ENCODE measurements around the gene PTPN18. TPM values are rescaled to one million over a fixed set of nuclear protein-coding genes. Genes with fewer than 3 reads are reported as not detected.

Gene PTPN18, protein sequence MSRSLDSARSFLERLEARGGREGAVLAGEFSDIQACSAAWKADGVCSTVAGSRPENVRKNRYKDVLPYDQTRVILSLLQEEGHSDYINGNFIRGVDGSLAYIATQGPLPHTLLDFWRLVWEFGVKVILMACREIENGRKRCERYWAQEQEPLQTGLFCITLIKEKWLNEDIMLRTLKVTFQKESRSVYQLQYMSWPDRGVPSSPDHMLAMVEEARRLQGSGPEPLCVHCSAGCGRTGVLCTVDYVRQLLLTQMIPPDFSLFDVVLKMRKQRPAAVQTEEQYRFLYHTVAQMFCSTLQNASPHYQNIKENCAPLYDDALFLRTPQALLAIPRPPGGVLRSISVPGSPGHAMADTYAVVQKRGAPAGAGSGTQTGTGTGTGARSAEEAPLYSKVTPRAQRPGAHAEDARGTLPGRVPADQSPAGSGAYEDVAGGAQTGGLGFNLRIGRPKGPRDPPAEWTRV
- polyA plus RNA-seq (2013, experiment 1 of 2): 17.3 TPM
- 17.3 TPM for polyA plus RNA-seq (2013, experiment 2 of 2)

DNA sequence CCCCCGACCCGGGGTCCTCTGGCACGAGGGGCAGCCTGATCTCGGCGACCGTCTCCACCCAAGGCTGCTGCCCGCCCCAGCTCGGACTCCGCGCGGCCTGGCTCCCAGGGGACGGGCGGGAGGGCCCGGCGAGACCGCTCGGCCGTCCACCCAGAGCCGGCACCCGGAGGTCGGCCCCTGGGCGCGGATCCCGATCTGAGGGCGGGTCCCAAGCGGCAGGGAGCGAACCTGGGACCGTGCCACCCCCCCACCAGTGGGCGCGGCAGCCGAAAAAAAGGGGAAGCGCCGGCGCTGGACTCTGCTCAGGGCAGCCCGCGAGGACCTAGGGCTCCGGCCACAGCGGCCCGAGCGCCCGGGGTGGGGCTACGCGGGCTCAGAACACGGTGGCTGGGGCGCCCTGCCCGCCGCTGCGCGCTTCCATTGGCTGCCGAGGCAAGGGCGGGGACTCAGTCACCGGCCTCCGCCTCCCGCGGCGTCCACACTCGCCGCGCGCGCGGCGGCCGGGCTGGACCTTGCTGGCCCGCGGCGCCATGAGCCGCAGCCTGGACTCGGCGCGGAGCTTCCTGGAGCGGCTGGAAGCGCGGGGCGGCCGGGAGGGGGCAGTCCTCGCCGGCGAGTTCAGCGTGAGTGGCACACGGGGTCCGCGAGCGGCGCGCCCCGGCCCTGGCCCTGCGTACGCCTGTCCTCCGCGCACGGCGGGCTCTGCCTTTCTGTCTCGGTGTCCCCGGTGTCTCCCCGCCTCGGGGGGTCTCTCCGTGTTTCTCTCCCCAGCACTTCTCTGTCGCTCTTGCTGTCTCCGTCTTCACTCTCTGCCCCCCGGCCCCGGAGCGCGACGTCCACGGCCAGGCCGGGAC is at the start of gene PTPN18:
PTPN18 (plus strand) TSS at position 479 of the 854 bp plus-strand sequence; CDS start at position 531, 52 bp downstream.
- Histone ChIP-seq H4K91ac (ENCODE audit: low read length) (peak within 1 kb of the TSS; percentile 35), H4K8ac (ENCODE audit: low read length) (peak within 1 kb of the TSS; percentile 82), H3K36me3 (ENCODE audit: control insufficient read depth in 1 of 2, insufficient read depth in 2 of 2, low read depth in 1 of 2, low read length in 2 of 2) (no peaks in the 10 kb centered on the region), H3K9ac (ENCODE audit: low read length) (peak within 1 kb of the TSS; percentile 77), H3K27me3 (ENCODE audit: control insufficient read depth in 1 of 2, insufficient read depth in 1 of 2, low read length in 2 of 2) (no peaks in the 10 kb centered on the region), H3K9me3 (ENCODE audit: control insufficient read depth, low read length) (no peaks in the 10 kb centered on the region), H3K4me1 (ENCODE audit: control insufficient read depth, insufficient read depth, low read depth, low read length) (peaks cover 12% of the 10 kb centered on the region), H3K18ac (ENCODE audit: low read depth in 1 of 2, low read length in 2 of 2) (peak within 1 kb of the TSS; percentile 76 to 83), H2AK5ac (ENCODE audit: low read length, severe bottlenecking) (no peak within 1 kb of the TSS), H2BK15ac (ENCODE audit: low read depth, poor library complexity, severe bottlenecking) (no peak within 1 kb of the TSS), H3K79me1 (replicated peaks; ENCODE audit: low read length, poor library complexity, severe bottlenecking) (peaks cover 15% of the 10 kb centered on the region), H2BK5ac (ENCODE audit: low read depth, low read length, poor library complexity, severe bottlenecking) (no peak within 1 kb of the TSS), H2AFZ (ENCODE audit: low read depth, low read length) (peak within 1 kb of the TSS; percentile 93), H3K4me3 (ENCODE audit: insufficient read depth in 1 of 2, low read depth in 1 of 2, low read length in 2 of 2) (peak within 1 kb of the TSS; percentile 74 to 84), H3K4me2 (ENCODE audit: low read length, poor library complexity, severe bottlenecking) (peak within 1 kb of the TSS; percentile 97), H2BK12ac (ENCODE audit: low read length in 2 of 2) (no peak within 1 kb of the TSS), H3K23ac (ENCODE audit: low read length in 2 of 2) (peak within 1 kb of the TSS in 1 of 2 experiments; percentile 10), H2BK120ac (ENCODE audit: low read depth, low read length) (peak within 1 kb of the TSS; percentile 83), H3K4ac (ENCODE audit: low read depth in 1 of 2, low read length in 2 of 2) (peak within 1 kb of the TSS in 1 of 2 experiments; percentile 40), H3K14ac (ENCODE audit: low read length in 2 of 2) (peak within 1 kb of the TSS in 1 of 2 experiments; percentile 93), H3K27ac (ENCODE audit: low read length, poor library complexity, severe bottlenecking) (no peak within 1 kb of the TSS)
- WGBS: under 1% methylated on average over 81 of the region's 107 CpGs
- peak; percentile 90 for DNase-seq

DNA sequence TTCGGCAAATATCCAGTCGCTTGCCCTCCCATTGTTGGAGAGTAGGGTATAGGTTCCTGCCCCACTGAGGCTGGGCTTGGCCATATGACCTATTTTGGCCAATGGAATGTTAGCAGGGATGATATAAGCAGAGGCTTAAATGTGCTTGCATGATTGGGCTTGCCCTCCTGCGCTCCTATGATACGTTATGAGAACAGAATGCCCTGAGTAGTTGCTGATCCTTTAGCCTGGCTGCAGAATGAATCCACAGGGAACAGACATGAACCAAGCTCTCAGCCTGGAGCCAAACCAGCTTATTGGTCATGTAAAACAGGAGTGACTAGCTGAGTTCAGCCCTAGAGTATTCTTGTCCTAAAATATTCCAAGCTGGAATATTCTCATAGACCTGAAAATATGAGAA is 48.0 kb upstream of the PTPN18 start:
- DNase-seq: no peak
- 90% methylated on average over 4 of the region's 4 CpGs for WGBS
- Histone ChIP-seq H3K18ac (ENCODE audit: low read depth in 1 of 2, low read length in 2 of 2) (no peak overlapping the region), H4K8ac (ENCODE audit: low read length) (no peak overlapping the region), H2BK5ac (ENCODE audit: low read depth, low read length, poor library complexity, severe bottlenecking) (no peak overlapping the region), H3K4ac (ENCODE audit: low read depth in 1 of 2, low read length in 2 of 2) (no peak overlapping the region), H2BK120ac (ENCODE audit: low read depth, low read length) (no peak overlapping the region), H3K27me3 (ENCODE audit: control insufficient read depth in 1 of 2, insufficient read depth in 1 of 2, low read length in 2 of 2) (peaks cover 9 to 39% of the 10 kb centered on the region in 2 experiments), H3K36me3 (ENCODE audit: control insufficient read depth in 1 of 2, insufficient read depth in 2 of 2, low read depth in 1 of 2, low read length in 2 of 2) (no peaks in the 10 kb centered on the region), H3K9me3 (ENCODE audit: control insufficient read depth, low read length) (no peaks in the 10 kb centered on the region), H3K27ac (ENCODE audit: low read length, poor library complexity, severe bottlenecking) (no peak overlapping the region), H3K4me3 (ENCODE audit: insufficient read depth in 1 of 2, low read depth in 1 of 2, low read length in 2 of 2) (no peak overlapping the region), H2BK15ac (ENCODE audit: low read depth, poor library complexity, severe bottlenecking) (no peak overlapping the region), H3K9ac (ENCODE audit: low read length) (no peak overlapping the region), H3K23ac (ENCODE audit: low read length in 2 of 2) (no peak overlapping the region), H2AK5ac (ENCODE audit: low read length, severe bottlenecking) (no peak overlapping the region), H2BK12ac (ENCODE audit: low read length in 2 of 2) (no peak overlapping the region), H3K79me1 (replicated peaks; ENCODE audit: low read length, poor library complexity, severe bottlenecking) (no peaks in the 10 kb centered on the region), H3K14ac (ENCODE audit: low read length in 2 of 2) (no peak overlapping the region), H2AFZ (ENCODE audit: low read depth, low read length) (no peak overlapping the region), H4K91ac (ENCODE audit: low read length) (no peak overlapping the region), H3K4me1 (ENCODE audit: control insufficient read depth, insufficient read depth, low read depth, low read length) (no peaks in the 10 kb centered on the region), H3K4me2 (ENCODE audit: low read length, poor library complexity, severe bottlenecking) (no peak overlapping the region)

DNA sequence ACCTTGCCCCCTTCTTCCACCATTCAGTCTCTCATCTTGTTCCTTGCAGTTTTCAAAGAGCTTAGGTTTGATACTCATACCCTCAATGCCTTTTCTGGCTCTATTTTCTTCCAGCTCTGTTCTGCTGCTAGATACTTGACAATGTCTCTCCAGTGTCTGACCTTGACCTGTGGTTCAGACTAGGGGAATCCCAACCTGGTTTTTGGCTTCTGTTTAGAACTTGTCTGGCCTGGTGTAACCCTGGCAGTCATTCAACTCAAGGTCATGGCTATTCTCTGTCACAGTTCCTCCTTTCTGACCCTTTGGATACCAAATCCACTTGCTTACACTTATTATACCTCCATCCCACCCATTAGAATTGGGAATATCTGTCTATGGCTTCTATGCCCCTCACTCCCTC is 45.0 kb upstream of the PTPN18 start:
- H3K36me3 ChIP-seq (ENCODE audit: control insufficient read depth in 1 of 2, insufficient read depth in 2 of 2, low read depth in 1 of 2, low read length in 2 of 2): no peaks in the 10 kb centered on the region
- H2AK5ac ChIP-seq (ENCODE audit: low read length, severe bottlenecking): no peak overlapping the region
- no peak overlapping the region for H3K4me2 ChIP-seq (ENCODE audit: low read length, poor library complexity, severe bottlenecking)
- no peak overlapping the region for H3K18ac ChIP-seq (ENCODE audit: low read depth in 1 of 2, low read length in 2 of 2)
- H2BK15ac ChIP-seq (ENCODE audit: low read depth, poor library complexity, severe bottlenecking): no peak overlapping the region
- H4K91ac ChIP-seq (ENCODE audit: low read length): no peak overlapping the region
- H4K8ac ChIP-seq (ENCODE audit: low read length): no peak overlapping the region
- H2BK120ac ChIP-seq (ENCODE audit: low read depth, low read length): no peak overlapping the region
- no peak overlapping the region for H3K14ac ChIP-seq (ENCODE audit: low read length in 2 of 2)
- peaks cover 1% of the 10 kb centered on the region for H3K4me1 ChIP-seq (ENCODE audit: control insufficient read depth, insufficient read depth, low read depth, low read length)
- H3K4me3 ChIP-seq (ENCODE audit: insufficient read depth in 1 of 2, low read depth in 1 of 2, low read length in 2 of 2): no peak overlapping the region
- H3K79me1 ChIP-seq (replicated peaks; ENCODE audit: low read length, poor library complexity, severe bottlenecking): no peaks in the 10 kb centered on the region
- no peak overlapping the region for H3K23ac ChIP-seq (ENCODE audit: low read length in 2 of 2)
- DNase-seq: no peak
- no peak overlapping the region for H3K9ac ChIP-seq (ENCODE audit: low read length)
- no peak overlapping the region for H3K27ac ChIP-seq (ENCODE audit: low read length, poor library complexity, severe bottlenecking)
- no peak overlapping the region for H3K4ac ChIP-seq (ENCODE audit: low read depth in 1 of 2, low read length in 2 of 2)
- no peak overlapping the region for H2AFZ ChIP-seq (ENCODE audit: low read depth, low read length)
- H3K9me3 ChIP-seq (ENCODE audit: control insufficient read depth, low read length): no peaks in the 10 kb centered on the region
- H2BK12ac ChIP-seq (ENCODE audit: low read length in 2 of 2): no peak overlapping the region
- H2BK5ac ChIP-seq (ENCODE audit: low read depth, low read length, poor library complexity, severe bottlenecking): no peak overlapping the region
- H3K27me3 ChIP-seq (ENCODE audit: control insufficient read depth in 1 of 2, insufficient read depth in 1 of 2, low read length in 2 of 2): peaks cover 9 to 47% of the 10 kb centered on the region in 2 experiments
